Thyroid gland (tissue), 4 donors: Measurements from ENCODE around the gene TMEM18.

Source experiments
- POLR2A ChIP-seq, 2 donors: fragments of 450-650 bp; IDR thresholded peaks; one replicate each; pipeline ENCODE4 v1.6.1; 2017; ENCODE audit warnings: antibody characterized with exemption in 2 of 2, mild to moderate bottlenecking in 2 of 2, moderate library complexity in 1 of 2
- TF ChIP-seq, protein P1 (sequence below), 6 experiments: fragments of 200-600 bp in 3 of 6; fragments of 450-650 bp in 3 of 6; sonication (generic) in 3 of 6; IDR thresholded peaks; one replicate each; pipeline ENCODE4 v1.5.1; 2016 to 2019; ENCODE audit warnings: antibody characterized with exemption in 6 of 6, mild to moderate bottlenecking in 2 of 6, inconsistent platforms in 1 of 6, moderate library complexity in 1 of 6

DNA sequence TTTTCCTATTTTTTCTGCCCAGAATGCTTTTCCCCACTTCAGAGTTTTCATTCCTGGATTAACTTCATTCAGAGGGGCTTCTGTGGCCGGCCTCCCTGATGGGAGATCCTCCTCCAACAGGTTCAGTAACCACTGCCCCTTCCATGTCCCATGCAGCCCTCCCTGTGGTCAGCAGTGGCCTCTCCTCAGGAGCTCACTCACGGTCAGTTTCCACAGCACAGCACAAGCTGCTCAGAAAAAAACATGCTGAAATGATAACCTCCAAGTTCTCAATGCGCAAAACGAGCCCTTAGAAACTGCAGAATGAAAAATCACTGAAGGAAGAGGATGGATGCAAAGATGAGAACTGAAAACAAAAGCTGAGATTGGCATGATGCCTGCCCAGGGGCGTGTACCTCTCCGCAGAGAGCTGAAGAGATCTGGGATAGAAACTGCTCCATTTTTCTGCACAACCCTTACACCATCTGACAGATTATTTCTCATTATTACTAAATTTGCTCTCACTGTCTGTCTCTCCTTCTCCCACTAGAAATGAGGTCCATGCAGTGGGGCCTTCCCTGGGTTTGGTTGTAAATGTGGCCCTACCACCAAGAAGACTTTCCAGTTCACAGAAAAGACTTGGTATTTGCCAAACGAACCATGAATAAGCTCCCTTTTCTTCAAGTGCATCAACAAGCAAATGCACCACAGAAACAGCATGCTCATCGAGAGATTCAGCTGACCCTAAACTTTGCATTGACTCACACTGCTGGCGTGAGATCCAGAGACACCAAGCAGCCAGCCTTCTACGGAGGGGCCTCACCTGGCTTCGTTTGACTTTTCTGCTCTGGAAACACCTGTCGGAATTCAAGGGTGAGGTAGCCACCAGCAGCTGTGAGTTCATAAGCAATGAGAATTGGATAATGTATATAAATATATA lies 51.5 kb downstream of the TMEM18 start:
- TF ChIP-seq, protein P1, sequence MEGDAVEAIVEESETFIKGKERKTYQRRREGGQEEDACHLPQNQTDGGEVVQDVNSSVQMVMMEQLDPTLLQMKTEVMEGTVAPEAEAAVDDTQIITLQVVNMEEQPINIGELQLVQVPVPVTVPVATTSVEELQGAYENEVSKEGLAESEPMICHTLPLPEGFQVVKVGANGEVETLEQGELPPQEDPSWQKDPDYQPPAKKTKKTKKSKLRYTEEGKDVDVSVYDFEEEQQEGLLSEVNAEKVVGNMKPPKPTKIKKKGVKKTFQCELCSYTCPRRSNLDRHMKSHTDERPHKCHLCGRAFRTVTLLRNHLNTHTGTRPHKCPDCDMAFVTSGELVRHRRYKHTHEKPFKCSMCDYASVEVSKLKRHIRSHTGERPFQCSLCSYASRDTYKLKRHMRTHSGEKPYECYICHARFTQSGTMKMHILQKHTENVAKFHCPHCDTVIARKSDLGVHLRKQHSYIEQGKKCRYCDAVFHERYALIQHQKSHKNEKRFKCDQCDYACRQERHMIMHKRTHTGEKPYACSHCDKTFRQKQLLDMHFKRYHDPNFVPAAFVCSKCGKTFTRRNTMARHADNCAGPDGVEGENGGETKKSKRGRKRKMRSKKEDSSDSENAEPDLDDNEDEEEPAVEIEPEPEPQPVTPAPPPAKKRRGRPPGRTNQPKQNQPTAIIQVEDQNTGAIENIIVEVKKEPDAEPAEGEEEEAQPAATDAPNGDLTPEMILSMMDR (IDR thresholded peaks at IDR 0.05), result no peak
- no peak for TF ChIP-seq POLR2A (IDR thresholded peaks at IDR 0.05)
